ENCODE data around the gene ARID1B.

Gene ARID1B

GRCh38 chr6:156974830-156975261 lies 197.7 kb downstream of the ARID1B start:
- Histone ChIP-seq H4K20me1 (ENCODE audit: insufficient read depth, low read length) (peaks cover 77% of the 10 kb centered on the region), H3K4me3 (ENCODE audit: low read depth in 1 of 2, low read length in 2 of 2) (no peak overlapping the region), H2AFZ (ENCODE audit: low read depth, low read length) (no peak overlapping the region), H3K27me3 (ENCODE audit: insufficient read depth, low read length, poor library complexity) (no peaks in the 10 kb centered on the region), H3K4me2 (ENCODE audit: insufficient read depth, low read length) (no peak overlapping the region), H3K9me3 (ENCODE audit: insufficient read depth, low read length, severe bottlenecking) (no peaks in the 10 kb centered on the region), H3K9ac (ENCODE audit: low read depth, low read length) (no peak overlapping the region), H3K79me2 (ENCODE audit: insufficient read depth, low read length) (peaks cover 97% of the 10 kb centered on the region), H3K36me3 (ENCODE audit: insufficient read depth, low read length) (no peaks in the 10 kb centered on the region), H3K27ac (ENCODE audit: low read length) (no peak overlapping the region), H3K4me1 (ENCODE audit: insufficient read depth, low read length) (no peaks in the 10 kb centered on the region)
- no peak for DNase-seq
- ATAC-seq (ENCODE audit: insufficient read depth, low read depth): no peak
- TF ChIP-seq EZH2 (IDR thresholded peaks at IDR 0.05; ENCODE audit: borderline replicate concordance, low read depth, low read length, severe bottlenecking): no peak
- TF ChIP-seq CTCF (IDR thresholded peaks at IDR 0.05; ENCODE audit: borderline replicate concordance, extremely low read depth, low read length, poor library complexity, severe bottlenecking): no peak

GRCh38 chr6:156975414-156975813 lies 198.2 kb downstream of the ARID1B start:
- Histone ChIP-seq H3K4me2 (ENCODE audit: insufficient read depth, low read length) (no peak overlapping the region), H3K79me2 (ENCODE audit: insufficient read depth, low read length) (peaks cover 100% of the 10 kb centered on the region), H3K36me3 (ENCODE audit: insufficient read depth, low read length) (no peaks in the 10 kb centered on the region), H3K9ac (ENCODE audit: low read depth, low read length) (no peak overlapping the region), H4K20me1 (ENCODE audit: insufficient read depth, low read length) (peaks cover 79% of the 10 kb centered on the region), H3K9me3 (ENCODE audit: insufficient read depth, low read length, severe bottlenecking) (no peaks in the 10 kb centered on the region), H3K27ac (ENCODE audit: low read length) (no peak overlapping the region), H3K27me3 (ENCODE audit: insufficient read depth, low read length, poor library complexity) (no peaks in the 10 kb centered on the region), H2AFZ (ENCODE audit: low read depth, low read length) (no peak overlapping the region), H3K4me1 (ENCODE audit: insufficient read depth, low read length) (no peaks in the 10 kb centered on the region), H3K4me3 (ENCODE audit: low read depth in 1 of 2, low read length in 2 of 2) (no peak overlapping the region)
- no peak for ATAC-seq (ENCODE audit: insufficient read depth, low read depth)
- no peak for DNase-seq
- no peak for TF ChIP-seq EZH2 (IDR thresholded peaks at IDR 0.05; ENCODE audit: borderline replicate concordance, low read depth, low read length, severe bottlenecking)
- TF ChIP-seq CTCF (IDR thresholded peaks at IDR 0.05; ENCODE audit: borderline replicate concordance, extremely low read depth, low read length, poor library complexity, severe bottlenecking): no peak

- Histone ChIP-seq H3K79me2 (ENCODE audit: insufficient read depth, low read length) (peaks cover 100% of the 10 kb centered on the region), H4K20me1 (ENCODE audit: insufficient read depth, low read length) (peaks cover 76% of the 10 kb centered on the region), H3K4me1 (ENCODE audit: insufficient read depth, low read length) (no peaks in the 10 kb centered on the region), H2AFZ (ENCODE audit: low read depth, low read length) (no peak overlapping the region), H3K9me3 (ENCODE audit: insufficient read depth, low read length, severe bottlenecking) (no peaks in the 10 kb centered on the region), H3K27ac (ENCODE audit: low read length) (no peak overlapping the region), H3K36me3 (ENCODE audit: insufficient read depth, low read length) (no peaks in the 10 kb centered on the region), H3K9ac (ENCODE audit: low read depth, low read length) (no peak overlapping the region), H3K27me3 (ENCODE audit: insufficient read depth, low read length, poor library complexity) (no peaks in the 10 kb centered on the region), H3K4me2 (ENCODE audit: insufficient read depth, low read length) (no peak overlapping the region), H3K4me3 (ENCODE audit: low read depth in 1 of 2, low read length in 2 of 2) (no peak overlapping the region)
- ATAC-seq (ENCODE audit: insufficient read depth, low read depth) (no peak), DNase-seq (no peak)
- no peak for TF ChIP-seq CTCF (IDR thresholded peaks at IDR 0.05; ENCODE audit: borderline replicate concordance, extremely low read depth, low read length, poor library complexity, severe bottlenecking)
- TF ChIP-seq EZH2 (IDR thresholded peaks at IDR 0.05; ENCODE audit: borderline replicate concordance, low read depth, low read length, severe bottlenecking): no peak
Observed at GRCh38 chr6:156976216-156977127, 199.3 kb downstream of the ARID1B start.

Measured in DND-41 (cell line).